ENCODE results near the gene TULP4.

TULP4 gene, protein sequence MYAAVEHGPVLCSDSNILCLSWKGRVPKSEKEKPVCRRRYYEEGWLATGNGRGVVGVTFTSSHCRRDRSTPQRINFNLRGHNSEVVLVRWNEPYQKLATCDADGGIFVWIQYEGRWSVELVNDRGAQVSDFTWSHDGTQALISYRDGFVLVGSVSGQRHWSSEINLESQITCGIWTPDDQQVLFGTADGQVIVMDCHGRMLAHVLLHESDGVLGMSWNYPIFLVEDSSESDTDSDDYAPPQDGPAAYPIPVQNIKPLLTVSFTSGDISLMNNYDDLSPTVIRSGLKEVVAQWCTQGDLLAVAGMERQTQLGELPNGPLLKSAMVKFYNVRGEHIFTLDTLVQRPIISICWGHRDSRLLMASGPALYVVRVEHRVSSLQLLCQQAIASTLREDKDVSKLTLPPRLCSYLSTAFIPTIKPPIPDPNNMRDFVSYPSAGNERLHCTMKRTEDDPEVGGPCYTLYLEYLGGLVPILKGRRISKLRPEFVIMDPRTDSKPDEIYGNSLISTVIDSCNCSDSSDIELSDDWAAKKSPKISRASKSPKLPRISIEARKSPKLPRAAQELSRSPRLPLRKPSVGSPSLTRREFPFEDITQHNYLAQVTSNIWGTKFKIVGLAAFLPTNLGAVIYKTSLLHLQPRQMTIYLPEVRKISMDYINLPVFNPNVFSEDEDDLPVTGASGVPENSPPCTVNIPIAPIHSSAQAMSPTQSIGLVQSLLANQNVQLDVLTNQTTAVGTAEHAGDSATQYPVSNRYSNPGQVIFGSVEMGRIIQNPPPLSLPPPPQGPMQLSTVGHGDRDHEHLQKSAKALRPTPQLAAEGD (N-terminal part only)

DNA sequence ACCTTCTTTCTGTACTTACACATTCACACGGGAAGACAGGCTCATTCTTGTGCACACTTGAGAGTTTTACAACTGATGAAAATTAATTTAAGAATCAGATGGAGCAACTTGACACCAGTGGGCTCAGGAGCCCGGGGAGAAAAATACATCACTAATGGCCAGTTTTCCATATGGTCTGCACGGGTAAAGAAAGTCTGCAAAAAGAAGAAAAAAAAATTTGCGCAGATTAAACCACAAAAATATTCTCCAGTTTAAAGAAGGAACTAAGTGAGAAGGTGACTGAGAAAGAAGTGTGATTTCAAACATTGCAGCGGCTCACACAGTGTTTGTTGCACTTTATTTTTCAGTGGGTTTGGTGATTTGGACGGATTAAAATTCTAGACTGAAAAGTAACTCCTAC, at the start of gene TULP4:
TSS of gene TULP4 (plus strand) at position 301 of the 400 bp plus-strand sequence. CDS start 1,552 bp downstream, outside the sequence.
- no peak for DNase-seq

GRCh38 chr6:158262755-158263154, 49.5 kb upstream of the TULP4 start:
- DNase-seq = no peak

- no peak for DNase-seq
Measured at GRCh38 chr6:158264180-158264579, 48.1 kb upstream of the TULP4 start.

DNA sequence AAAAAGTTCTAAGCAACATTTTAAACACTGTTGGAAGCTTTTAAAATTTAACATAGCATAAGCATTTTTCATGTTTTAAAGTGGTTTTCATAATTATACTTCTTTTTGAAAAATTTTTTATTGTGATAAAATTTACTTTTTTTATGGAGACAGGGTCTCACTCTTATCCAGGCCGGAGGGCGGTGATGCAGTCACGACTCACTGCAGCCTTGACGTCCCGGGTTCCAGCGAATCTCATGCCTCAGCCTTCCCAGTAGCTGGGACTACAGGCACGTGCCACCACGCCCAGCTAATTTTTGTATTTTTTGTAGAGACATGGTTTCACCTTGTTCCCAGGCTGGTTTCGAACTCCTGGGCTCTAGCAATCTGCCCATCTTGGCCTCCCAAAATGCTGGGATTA, 46.1 kb upstream of the TULP4 start:
- DNase-seq = no peak

DNA sequence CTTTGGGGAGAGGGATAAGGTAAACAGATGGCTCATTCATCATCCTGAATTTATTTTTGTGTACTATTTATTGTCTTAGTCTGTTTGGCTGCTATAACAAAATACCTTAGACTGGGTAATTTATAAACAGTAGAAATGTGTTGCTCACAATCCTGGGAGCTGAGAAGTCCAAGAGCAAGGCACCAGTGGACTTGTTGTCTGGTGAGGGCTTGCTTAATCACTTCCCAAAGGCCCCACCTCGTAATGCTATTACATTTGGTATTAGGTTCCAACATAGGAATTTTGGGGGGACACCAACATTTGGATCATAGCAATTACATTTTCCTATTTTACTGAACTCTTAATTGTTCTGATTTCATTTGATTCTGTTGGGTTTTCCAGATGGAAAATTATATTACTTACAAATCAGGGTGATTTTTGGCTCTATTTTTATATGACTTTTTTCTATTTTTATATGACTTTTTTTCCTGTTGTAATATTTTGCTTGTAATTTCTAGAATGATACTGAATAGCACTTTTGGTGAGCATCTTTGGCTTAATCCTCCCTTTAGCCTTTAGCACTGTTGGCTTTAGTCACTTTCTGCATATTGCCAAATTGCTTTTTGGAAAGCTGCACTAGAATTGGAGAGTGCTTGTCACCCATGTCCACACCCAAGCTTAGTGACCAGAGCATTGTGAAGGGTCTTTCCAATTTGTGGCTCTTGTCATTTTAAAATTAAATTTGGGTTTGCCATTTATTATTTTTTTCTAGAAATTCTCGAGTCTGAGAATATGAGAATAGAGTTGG, 43.7 kb upstream of the TULP4 start:
- no peak for DNase-seq

DNA sequence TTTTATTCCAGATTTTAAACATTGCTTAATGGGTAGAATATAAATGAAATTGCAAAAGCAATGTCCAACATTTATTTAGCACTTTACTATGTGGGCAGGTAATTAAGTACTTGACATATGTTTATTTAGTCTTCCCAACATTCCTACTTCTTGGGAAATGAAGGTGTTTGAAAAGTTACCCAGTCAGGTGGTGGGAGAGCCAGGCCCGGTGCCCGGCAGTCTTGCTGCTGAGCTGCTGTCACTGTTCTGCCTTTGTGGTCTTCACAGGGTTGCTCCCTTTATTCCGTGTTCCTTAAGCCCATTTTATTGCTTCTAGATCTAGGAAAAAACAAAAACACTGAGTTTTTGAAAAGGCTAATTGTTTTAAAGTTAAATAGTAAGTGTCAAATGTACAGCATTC, 42.6 kb upstream of the TULP4 start:
- no peak for DNase-seq

DNA sequence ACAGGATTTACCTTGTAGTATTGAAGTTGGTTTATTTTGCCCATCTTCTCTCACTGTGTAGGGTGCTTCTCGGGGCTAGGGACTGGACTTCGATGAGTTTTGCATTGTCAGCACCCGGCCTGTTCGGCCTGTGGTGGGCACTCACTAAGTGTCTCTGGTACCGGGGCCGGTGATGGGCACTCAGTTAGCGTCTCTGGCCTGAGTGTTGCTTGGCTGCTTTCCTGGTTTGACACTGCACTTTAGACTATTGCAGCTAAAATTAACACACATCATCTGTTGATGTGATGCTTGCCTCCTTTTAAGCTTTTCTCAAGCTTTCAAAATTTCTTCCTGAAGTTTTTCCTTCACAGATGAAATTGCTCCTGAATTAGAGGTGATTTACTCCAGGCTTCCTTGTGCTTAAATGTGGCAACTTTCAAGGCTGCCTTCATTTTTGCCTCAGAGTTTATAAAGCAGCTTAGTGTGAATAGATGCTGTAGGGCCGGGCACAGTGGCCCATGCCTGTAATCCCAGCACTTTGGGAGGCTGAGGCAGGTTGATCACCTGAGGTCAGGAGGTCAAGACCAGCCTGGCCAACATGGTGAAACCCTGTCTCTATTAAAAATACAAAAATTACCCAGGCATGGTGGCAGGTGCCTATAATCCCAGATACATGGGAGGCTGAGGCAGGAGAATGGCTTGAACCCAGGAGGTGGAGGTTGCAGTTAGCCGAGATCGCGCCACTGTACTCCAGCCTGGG, 41.7 kb upstream of the TULP4 start:
- DNase-seq = no peak

DNA sequence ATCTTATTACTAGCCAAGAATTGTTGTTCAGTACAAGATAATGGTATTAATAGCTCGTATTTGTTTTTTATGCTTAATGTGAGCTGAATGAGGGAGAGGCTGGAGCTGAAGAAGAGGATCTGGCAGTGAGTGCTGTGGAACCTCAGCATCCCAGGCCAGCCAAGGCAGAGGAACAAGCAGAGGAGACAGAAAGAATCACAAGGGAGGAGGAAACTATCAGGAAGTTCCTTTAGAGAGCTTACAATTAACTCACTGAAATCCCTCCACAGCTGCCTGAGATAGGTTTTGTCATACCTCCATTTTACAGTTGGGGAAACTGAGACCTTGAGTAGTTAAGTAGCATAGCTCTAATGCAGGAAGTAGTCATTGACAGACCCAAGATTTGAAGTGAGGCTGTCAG, 39.9 kb upstream of the TULP4 start:
- no peak for DNase-seq

DNA sequence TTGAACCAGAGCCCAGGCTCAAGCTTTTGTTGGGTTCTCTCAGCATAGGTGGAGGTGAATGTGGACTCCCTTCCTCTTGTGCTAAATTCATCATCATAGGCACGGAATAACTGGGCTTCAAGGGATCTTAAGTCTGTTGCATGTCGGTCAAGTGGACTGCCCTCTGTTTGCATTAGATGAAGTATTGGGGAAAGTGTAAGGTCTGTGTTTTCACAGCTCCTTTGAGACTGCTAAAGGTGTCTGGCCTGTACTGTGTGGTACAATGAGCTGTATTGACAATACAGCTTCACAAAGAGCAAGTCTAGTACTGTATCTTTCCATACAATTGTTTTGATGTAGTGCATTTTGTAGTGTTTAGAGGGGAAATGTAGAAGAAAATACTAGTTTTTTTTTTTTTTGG, 34.3 kb upstream of the TULP4 start:
- DNase-seq = no peak

DNA sequence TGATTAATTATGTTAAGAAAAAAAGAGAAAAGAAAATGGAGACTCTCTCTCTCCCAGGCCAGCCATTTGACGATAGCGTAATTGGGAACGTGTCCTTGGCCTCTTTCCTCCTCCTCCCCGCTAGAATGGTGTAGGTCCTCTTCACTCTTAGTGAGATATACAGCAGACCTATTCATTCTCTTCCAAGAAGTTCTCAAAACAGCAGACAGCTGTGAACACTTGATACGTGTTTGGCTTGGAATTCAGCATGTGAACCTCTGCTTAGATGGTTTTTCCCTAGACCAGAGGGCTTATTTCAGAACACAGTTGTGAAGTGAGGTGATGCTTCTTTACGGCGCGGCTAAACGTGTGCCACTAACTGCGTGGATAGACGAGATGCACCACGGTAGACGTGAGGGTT, 32.6 kb upstream of the TULP4 start:
- no peak for DNase-seq

- no peak for DNase-seq
Measured at GRCh38 chr6:158283304-158283980, 28.8 kb upstream of the TULP4 start.

GRCh38 chr6:158284007-158284875, 28.0 kb upstream of the TULP4 start:
- peak in 1 of 3 donors; percentile 74 for DNase-seq

DNA sequence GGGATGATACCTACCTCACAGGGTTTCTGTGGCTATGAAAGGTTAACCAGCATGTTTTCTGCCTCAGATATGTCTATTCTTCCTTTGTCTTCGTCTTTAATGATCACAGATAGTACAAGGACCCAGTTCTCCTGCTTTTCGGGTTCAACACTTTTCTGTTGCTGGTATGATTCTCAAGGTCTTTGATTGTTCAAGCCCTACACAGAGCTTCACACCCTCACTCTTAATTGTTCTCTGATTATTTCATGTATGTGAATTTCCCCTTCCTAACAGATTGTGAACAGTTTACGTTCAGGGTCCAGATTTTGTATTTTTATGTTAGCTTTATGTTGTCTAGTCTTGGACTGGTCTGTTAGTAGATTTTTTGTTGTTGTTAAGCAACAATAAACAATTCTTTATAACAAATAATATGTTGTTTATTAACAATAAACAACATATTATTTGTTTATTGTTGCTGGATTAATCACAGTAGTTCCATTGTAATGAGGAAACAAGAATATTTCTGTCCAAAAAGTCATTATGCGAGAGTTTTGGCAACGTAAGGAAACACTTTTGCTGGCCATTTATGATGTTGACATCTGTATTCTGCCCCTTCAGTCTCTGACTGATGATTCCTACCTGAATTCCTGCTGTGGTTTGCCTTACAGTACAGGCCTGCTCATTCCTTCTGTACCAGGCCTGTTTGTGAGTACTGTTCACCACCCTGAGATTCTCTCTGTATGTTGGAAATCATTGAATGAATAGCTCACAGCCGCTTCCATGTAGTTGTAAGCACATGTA, 27.2 kb upstream of the TULP4 start:
- DNase-seq = no peak

DNA sequence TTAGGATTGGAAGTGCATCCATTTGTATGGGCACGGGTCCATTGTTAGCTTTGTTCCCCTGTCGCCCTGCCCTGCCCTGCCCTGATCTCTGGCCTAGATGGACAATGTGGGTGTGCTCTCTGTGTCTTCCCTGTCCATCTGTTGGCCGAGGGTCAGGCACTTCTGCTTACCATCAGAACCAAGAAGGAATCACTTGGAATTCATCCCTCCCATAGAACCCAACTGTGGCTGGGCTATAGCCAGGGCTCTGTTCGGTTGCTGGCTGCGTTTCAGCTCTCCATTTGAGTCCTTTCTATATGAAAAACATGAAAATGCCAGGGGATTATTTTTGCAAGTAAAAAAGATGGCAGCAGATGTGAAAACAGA, 26.6 kb upstream of the TULP4 start:
- no peak for DNase-seq

GRCh38 chr6:158286413-158286812, 25.9 kb upstream of the TULP4 start:
- DNase-seq = no peak

- DNase-seq = no peak
Measured at GRCh38 chr6:158287047-158287446, 25.2 kb upstream of the TULP4 start.

- no peak for DNase-seq
Measured at GRCh38 chr6:158290040-158290439, 22.2 kb upstream of the TULP4 start.

DNA sequence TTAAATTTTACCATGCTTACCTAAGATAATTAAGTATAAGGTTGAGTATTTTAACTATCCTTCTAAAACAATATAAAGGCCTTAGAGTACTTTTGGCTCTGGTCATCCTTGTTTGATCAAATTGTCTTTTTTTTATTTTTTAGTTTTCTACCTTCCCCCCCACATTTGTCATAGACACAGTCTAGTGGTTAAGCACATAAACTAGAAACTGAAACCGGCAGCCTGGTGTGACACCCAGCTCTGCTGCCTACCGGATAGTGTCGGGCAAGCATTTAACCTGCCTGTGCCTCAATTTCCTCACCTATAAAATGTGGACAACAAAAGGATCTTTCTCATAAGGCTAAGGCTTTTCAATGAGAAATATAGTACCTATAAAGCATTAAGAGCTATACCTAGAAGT, 21.6 kb upstream of the TULP4 start:
- DNase-seq = peak in 2 of 3 donors; percentile 13 to 20

- no peak for DNase-seq
Measured at GRCh38 chr6:158292016-158292415, 20.2 kb upstream of the TULP4 start.

GRCh38 chr6:158293122-158293521, 19.1 kb upstream of the TULP4 start:
- no peak for DNase-seq

All from suppressor macrophage treated with lipopolysaccharide for 1 hour (primary cell).